Aorta (tissue), 5 donors: ENCODE measurements around the gene RASGEF1C. TPM values are rescaled to one million over a fixed set of nuclear protein-coding genes. Genes with fewer than 3 reads are reported as not detected.
A peak's percentile ranks its signal among the peaks of the same experiment; 100 is the strongest.

ENCODE experiments used
- ATAC-seq: fragments of 200-7000 bp; cut with Tn5 transposase; one replicate; pipeline ENCODE4 v1.9.1; 2022; ENCODE audit warnings: moderate library complexity; ENCODE audit not compliant: low FRiP score
- DNase-seq, 2 donors: peaks; one replicate each; pipeline ENCODE4 v3.0.0-alpha.2; 2020
- H3K27ac ChIP-seq, 2 donors: one replicate each; pipeline ENCODE4 v1.5.1; 2013; ENCODE audit warnings: low read length in 2 of 2, mild to moderate bottlenecking in 2 of 2, moderate library complexity in 2 of 2, control low read depth in 1 of 2, inconsistent platforms in 1 of 2, low read depth in 1 of 2
- H3K27me3 ChIP-seq, 2 donors: one replicate each; pipeline ENCODE4 v1.6.1; 2013; ENCODE audit warnings: control low read depth in 1 of 2, low read length in 1 of 2, mild to moderate bottlenecking in 1 of 2, moderate library complexity in 1 of 2; ENCODE audit not compliant: insufficient read depth in 2 of 2, control insufficient read depth in 1 of 2
- H3K36me3 ChIP-seq, 2 donors: one replicate each; pipeline ENCODE4 v1.6.1; 2013; ENCODE audit warnings: control low read depth in 1 of 2, low read length in 1 of 2, mild to moderate bottlenecking in 1 of 2; ENCODE audit not compliant: insufficient read depth in 2 of 2, control insufficient read depth in 1 of 2
- H3K4me1 ChIP-seq, 2 donors: one replicate each; pipeline ENCODE4 v1.6.1; 2013; ENCODE audit warnings: low read length in 2 of 2, control low read depth in 1 of 2, mild to moderate bottlenecking in 1 of 2, moderate library complexity in 1 of 2; ENCODE audit not compliant: insufficient read depth in 2 of 2, control insufficient read depth in 1 of 2
- H3K4me3 ChIP-seq, 2 donors: one replicate each; pipeline ENCODE4 v1.5.1; 2013; ENCODE audit warnings: low read length in 2 of 2, control low read depth in 1 of 2, mild to moderate bottlenecking in 1 of 2
- H3K9me3 ChIP-seq: one replicate; pipeline ENCODE4 v1.6.1; 2013; ENCODE audit warnings: mild to moderate bottlenecking, low read length; ENCODE audit not compliant: control insufficient read depth
- WGBS, 2 donors: extraction: QIAGEN DNeasy Blood & Tissue Kit; methylation state at CpG; one replicate each; pipeline ENCODE4 v1.1.7; 2013; 5-methylcytosine and 5-hydroxymethylcytosine counted together
- intact Hi-C, 2 donors: fragments of 100-400 bp; cut with DNase I; formaldehyde crosslinking; loops; one replicate each; pipeline versions ENCODE4 v1.14.2 to v1.15.0; 2022
- polyA plus RNA-seq, 2 donors: library from polyadenylated mRNA; stranded (reverse); fragments of 200-250 nt; gene quantifications; one replicate each; pipeline ENCODE4 v1.2.3, GENCODE V29; 2013
- total RNA-seq, 2 donors: library from RNA; stranded (reverse); fragmentation: NEBNext Ultra II Directional; extraction: Animal tissue kit (Norgen Biotek cat#: 25700); gene quantifications; one replicate each; pipeline ENCODE4 v1.2.1, GENCODE V29; 2021
- donor health status: healthy with polysubstance abuse.
- donor health status: Bipolar disorder and iron deficiency.
- donor health status: DM: no; HTN: no; CAD: no.
- donor health status: DM: no; HTN: no; CAD: no.
- donor health status: DM: yes; HTN: yes; CAD: no.

RASGEF1C gene
- total and polyA plus RNA-seq, 4 donors = 0.66 to 1.2 TPM; not detected in 2

GRCh38 chr5:180197016-180197702, 11.9 kb downstream of the RASGEF1C start:
- Histone ChIP-seq H3K4me3 (no peak overlapping the region), H3K9me3 (peaks cover 3% of the 10 kb centered on the region), H3K27ac (no peak overlapping the region), H3K36me3 (no peaks in the 10 kb centered on the region), H3K27me3 (no peaks in the 10 kb centered on the region), H3K4me1 (no peaks in the 10 kb centered on the region)
- DNase-seq (no peak), ATAC-seq (peak; percentile 36)
- intact Hi-C loops = no loop called here
- WGBS, 2 donors = 64 to 75% methylated on average over 14 of the region's 14 CpGs

DNA sequence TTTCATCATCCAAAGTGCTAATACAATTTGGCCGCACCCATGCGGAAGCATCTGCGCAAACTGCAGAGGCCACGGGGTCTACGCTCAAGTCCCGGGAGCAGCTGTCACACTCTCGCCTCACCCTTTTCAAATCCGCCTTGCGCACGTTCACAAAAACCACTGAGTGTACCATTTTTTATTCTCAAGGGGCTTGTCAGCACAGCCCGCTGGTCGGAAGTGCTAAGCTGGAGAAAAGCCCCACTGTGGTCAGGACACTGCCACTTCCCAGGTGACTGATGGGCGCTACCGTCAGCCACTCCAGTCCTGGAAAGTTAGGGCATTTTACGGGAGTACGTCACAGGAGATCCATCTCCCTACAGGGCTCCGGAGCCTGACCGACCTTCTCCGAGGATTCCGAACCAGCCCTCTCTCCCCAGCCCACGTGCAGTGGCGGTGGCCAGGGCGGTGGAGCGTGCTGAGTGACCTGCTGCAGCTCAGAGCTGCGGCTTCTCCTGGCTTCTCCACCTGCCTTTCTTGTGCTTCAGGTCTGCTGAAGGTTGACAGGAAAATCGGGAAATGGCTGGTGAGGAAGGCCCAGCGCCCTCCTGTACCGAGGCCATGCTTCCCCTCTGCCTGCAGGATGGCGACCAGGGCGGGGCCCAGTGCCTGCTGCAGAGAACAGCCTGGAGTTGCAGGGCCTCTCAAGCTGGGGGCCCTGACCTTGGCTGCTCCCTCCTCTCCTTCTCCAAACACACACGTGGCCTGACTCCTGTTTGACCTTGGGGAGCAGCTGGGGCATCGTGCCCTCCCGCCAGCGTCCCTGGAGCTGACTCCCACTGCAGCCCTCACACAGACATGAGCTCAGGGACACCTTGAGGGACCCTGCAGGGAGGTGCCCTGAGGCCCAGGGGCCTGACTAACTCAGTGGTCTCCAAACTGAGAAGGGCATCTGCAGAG, 14.3 kb downstream of the RASGEF1C start:
- DNase-seq = no peak
- H3K9me3 ChIP-seq = peaks cover 3% of the 10 kb centered on the region
- 83 to 87% methylated on average over 34 of the region's 34 CpGs for WGBS, 2 donors
- H3K27me3 ChIP-seq = no peaks in the 10 kb centered on the region
- H3K27ac ChIP-seq = no peak overlapping the region
- no peaks in the 10 kb centered on the region for H3K36me3 ChIP-seq
- no peak overlapping the region for H3K4me3 ChIP-seq
- no peaks in the 10 kb centered on the region for H3K4me1 ChIP-seq
- intact Hi-C loops = no loop called here
- ATAC-seq = no peak

- H3K36me3 ChIP-seq = no peaks in the 10 kb centered on the region
- DNase-seq = no peak
- H3K4me3 ChIP-seq = no peak overlapping the region
- H3K4me1 ChIP-seq = no peaks in the 10 kb centered on the region
- H3K27me3 ChIP-seq = no peaks in the 10 kb centered on the region
- no peak overlapping the region for H3K27ac ChIP-seq
- intact Hi-C loops = no loop called here
- WGBS, 2 donors = 93 to 94% methylated on average over 24 of the region's 24 CpGs
- peaks cover 3% of the 10 kb centered on the region for H3K9me3 ChIP-seq
- no peak for ATAC-seq
Observed at GRCh38 chr5:180193749-180194375, 15.1 kb downstream of the RASGEF1C start.

DNA sequence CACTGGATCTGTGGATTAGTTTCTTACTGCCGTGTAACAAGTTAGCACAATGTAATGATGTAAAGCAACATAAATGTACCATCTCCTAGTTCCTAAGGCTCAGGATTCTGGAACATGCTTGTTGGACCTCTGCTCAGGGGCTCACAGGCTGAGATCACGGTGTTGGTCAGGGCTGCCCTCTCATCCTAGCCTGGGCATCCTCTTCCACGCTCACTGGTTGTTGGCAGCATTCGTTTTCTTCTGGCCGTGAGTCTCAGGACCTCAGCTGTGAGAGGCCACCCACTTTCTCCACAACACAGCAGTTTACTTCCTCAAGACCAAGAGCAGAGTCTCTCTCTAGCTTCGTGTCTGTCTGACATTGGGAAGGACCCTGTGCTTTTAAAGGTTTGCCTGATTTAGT, 17.3 kb downstream of the RASGEF1C start:
- no peak overlapping the region for H3K4me3 ChIP-seq
- intact Hi-C loops = no loop called here
- WGBS, 2 donors = 52 to 57% methylated on average over 6 of the region's 6 CpGs

DNA sequence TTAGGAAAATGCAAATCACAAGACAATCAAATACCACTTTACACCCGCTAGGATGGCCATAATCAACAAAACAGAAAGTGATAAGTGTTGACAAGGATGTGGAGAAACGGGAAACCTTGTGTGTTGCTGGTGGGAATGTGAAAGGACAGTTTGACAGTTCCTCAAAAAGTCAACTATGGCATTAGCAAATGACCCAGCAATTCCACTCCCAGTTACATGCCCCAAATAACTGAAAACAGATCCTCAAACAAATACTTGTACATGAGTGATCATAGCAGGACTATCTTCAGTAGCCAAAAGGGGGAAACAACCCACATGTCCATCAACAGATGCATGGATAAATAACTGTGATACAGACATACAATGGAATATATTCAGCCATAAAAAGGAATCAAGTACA, 21.2 kb downstream of the RASGEF1C start:
- Histone ChIP-seq H3K27me3 (no peaks in the 10 kb centered on the region), H3K9me3 (peaks cover 4% of the 10 kb centered on the region), H3K4me1 (no peaks in the 10 kb centered on the region), H3K4me3 (no peak overlapping the region), H3K27ac (no peak overlapping the region), H3K36me3 (no peaks in the 10 kb centered on the region)
- 72 to 82% methylated on average over 2 of the region's 2 CpGs for WGBS, 2 donors
- DNase-seq = no peak
- no peak for ATAC-seq
- intact Hi-C loops = no loop called here

More for the DNA sequence above, 17.3 kb downstream of the RASGEF1C start:
- no peak for ATAC-seq
- Histone ChIP-seq H3K36me3 (no peaks in the 10 kb centered on the region), H3K27me3 (no peaks in the 10 kb centered on the region), H3K4me1 (no peaks in the 10 kb centered on the region), H3K9me3 (peaks cover 4% of the 10 kb centered on the region), H3K27ac (no peak overlapping the region)
- no peak for DNase-seq

- Histone ChIP-seq H3K4me1 (no peaks in the 10 kb centered on the region), H3K9me3 (peaks cover 2% of the 10 kb centered on the region), H3K36me3 (no peaks in the 10 kb centered on the region), H3K4me3 (no peak overlapping the region), H3K27me3 (no peaks in the 10 kb centered on the region), H3K27ac (no peak overlapping the region)
- 76 to 77% methylated on average over 11 of the region's 11 CpGs for WGBS, 2 donors
- ATAC-seq (no peak), DNase-seq (no peak)
- intact Hi-C loops = no loop called here
Observed at GRCh38 chr5:180180846-180181245, 28.2 kb downstream of the RASGEF1C start.

GRCh38 chr5:180180421-180180820, 28.6 kb downstream of the RASGEF1C start:
- Histone ChIP-seq H3K27ac (no peak overlapping the region), H3K4me3 (no peak overlapping the region), H3K36me3 (no peaks in the 10 kb centered on the region), H3K4me1 (no peaks in the 10 kb centered on the region), H3K9me3 (peaks cover 2% of the 10 kb centered on the region), H3K27me3 (no peaks in the 10 kb centered on the region)
- 56 to 74% methylated on average over 6 of the region's 6 CpGs for WGBS, 2 donors
- DNase-seq (no peak), ATAC-seq (no peak)
- intact Hi-C loops = no loop called here

- H3K27ac ChIP-seq = no peak overlapping the region
- H3K36me3 ChIP-seq = no peaks in the 10 kb centered on the region
- 44 to 47% methylated on average over 23 of the region's 23 CpGs for WGBS, 2 donors
- H3K4me3 ChIP-seq = no peak overlapping the region
- ATAC-seq = no peak
- DNase-seq = no peak
- intact Hi-C loops = no loop called here
- no peaks in the 10 kb centered on the region for H3K4me1 ChIP-seq
- H3K9me3 ChIP-seq = peaks cover 2% of the 10 kb centered on the region
- H3K27me3 ChIP-seq = no peaks in the 10 kb centered on the region
Observed at GRCh38 chr5:180179442-180180420, 29.3 kb downstream of the RASGEF1C start.
